IMR-90 (cell line): ENCODE results near the gene RNU6-9. TPM values are rescaled to one million over a fixed set of nuclear protein-coding genes. Genes with fewer than 3 reads are reported as not detected.

Experiments used
- ATAC-seq: fragments of 200-7000 bp; cut with Tn5 transposase; 2 replicates; pipeline ENCODE4 v1.9.1; 2020; ENCODE audit warnings: low read depth, mild to moderate bottlenecking, moderate library complexity
- BruUV-seq: library from RNA; stranded (reverse); fragments of 400-500 nt; replicated peaks from 2 replicates; lab custom pipeline; 2021; lab: Mats Ljungman, UMichigan
- CTCF ChIA-PET: fragments of 300-600 bp; formaldehyde crosslinking; extraction: SDS; loops from one replicate; lab custom pipeline; 2021; ENCODE audit warnings: antibody characterized with exemption; lab: Yijun Ruan, JAX
- POLR2A ChIA-PET: fragments of 300-600 bp; sonication (Branson Sonifier 250); formaldehyde crosslinking; loops from one replicate; lab custom pipeline; 2022; ENCODE audit warnings: antibody characterized with exemption; ENCODE audit not compliant: unreplicated experiment; lab: Charles Lee
- DNase-seq: peaks from one replicate; pipeline ENCODE4 v3.0.0; 2013
- H2AFZ ChIP-seq: replicated peaks from 2 replicates; pipeline ENCODE3; 2013; ENCODE audit warnings: low read length, mild to moderate bottlenecking; ENCODE audit not compliant: poor library complexity
- H2AK5ac ChIP-seq: 2 replicates; pipeline ENCODE4 v1.6.1; 2013; ENCODE audit warnings: low read depth, low read length, inconsistent platforms
- H2AK9ac ChIP-seq: replicated peaks from 2 replicates; pipeline ENCODE3; 2013; ENCODE audit warnings: mild to moderate bottlenecking, low read depth, low read length, moderate library complexity; ENCODE audit not compliant: poor library complexity
- H2BK120ac ChIP-seq: 2 replicates; pipeline ENCODE4 v1.6.1; 2013; ENCODE audit warnings: low read depth, low read length, inconsistent platforms
- H2BK15ac ChIP-seq: 3 replicates; pipeline ENCODE4 v1.6.1; 2013; ENCODE audit warnings: low read depth, low read length, inconsistent platforms
- H2BK20ac ChIP-seq: 2 replicates; pipeline ENCODE4 v1.6.1; 2013; ENCODE audit warnings: low read depth, mild to moderate bottlenecking, inconsistent platforms, low read length, moderate library complexity
- H2BK5ac ChIP-seq: 2 replicates; pipeline ENCODE4 v1.6.1; 2013; ENCODE audit warnings: mild to moderate bottlenecking, low read depth, low read length, inconsistent platforms; ENCODE audit not compliant: poor library complexity, severe bottlenecking
- H3K14ac ChIP-seq: replicated peaks from 2 replicates; pipeline ENCODE4 v1.6.1; 2013; ENCODE audit warnings: low read depth, low read length, inconsistent platforms
- H3K18ac ChIP-seq: 2 replicates; pipeline ENCODE4 v1.6.1; 2013; ENCODE audit warnings: low read depth, low read length, control low read depth
- H3K23ac ChIP-seq: 2 replicates; pipeline ENCODE4 v1.6.1; 2013; ENCODE audit warnings: low read depth, low read length, inconsistent platforms
- H3K27ac ChIP-seq: 2 replicates; pipeline ENCODE4 v1.5.1; 2013; ENCODE audit warnings: mild to moderate bottlenecking, control low read depth, low read length; ENCODE audit not compliant: insufficient read depth
- H3K27me3 ChIP-seq: 2 replicates; pipeline ENCODE4 v1.6.1; 2013; ENCODE audit warnings: low read length; ENCODE audit not compliant: control insufficient read depth, insufficient read depth
- H3K36me3 ChIP-seq: 2 replicates; pipeline ENCODE4 v1.6.1; 2013; ENCODE audit warnings: low read length, mixed read lengths; ENCODE audit not compliant: control insufficient read depth, insufficient read depth
- H3K4ac ChIP-seq: 2 replicates; pipeline ENCODE4 v1.6.1; 2013; ENCODE audit warnings: low read depth, low read length, inconsistent platforms
- H3K4me1 ChIP-seq: 2 replicates; pipeline ENCODE4 v1.6.1; 2013; ENCODE audit warnings: low read length, mixed read lengths; ENCODE audit not compliant: control insufficient read depth, insufficient read depth
- H3K4me2 ChIP-seq: 2 replicates; pipeline ENCODE4 v1.6.1; 2013; ENCODE audit warnings: low read depth, mild to moderate bottlenecking, control low read depth, low read length, moderate library complexity
- H3K4me3 ChIP-seq: 2 replicates; pipeline ENCODE4 v1.5.1; 2013; ENCODE audit warnings: low read depth, mild to moderate bottlenecking, control low read depth, low read length, moderate library complexity; ENCODE audit not compliant: insufficient read depth
- H3K56ac ChIP-seq: 2 replicates; pipeline ENCODE4 v1.6.1; 2013; ENCODE audit warnings: low read length, inconsistent platforms; ENCODE audit not compliant: insufficient read depth; ENCODE audit errors: extremely low read depth
- H3K79me1 ChIP-seq, 2 experiments: 2 replicates each; pipeline ENCODE4 v1.6.1; 2013; ENCODE audit warnings: low read length in 2 of 2, inconsistent platforms in 1 of 2, low read depth in 1 of 2
- H3K9ac ChIP-seq: 2 replicates; pipeline ENCODE4 v1.6.1; 2013; ENCODE audit warnings: low read depth, low read length, control low read depth
- H3K9me1 ChIP-seq: 2 replicates; pipeline ENCODE4 v1.6.1; 2013; ENCODE audit warnings: low read length, inconsistent platforms; ENCODE audit not compliant: insufficient read depth
- H3K9me3 ChIP-seq: 2 replicates; pipeline ENCODE4 v1.6.1; 2013; ENCODE audit warnings: low read length; ENCODE audit not compliant: control insufficient read depth, insufficient read depth
- H4K20me1 ChIP-seq: 2 replicates; pipeline ENCODE4 v1.6.1; 2013; ENCODE audit warnings: low read length, inconsistent platforms; ENCODE audit not compliant: insufficient read depth
- H4K5ac ChIP-seq: 2 replicates; pipeline ENCODE4 v1.6.1; 2013; ENCODE audit warnings: mild to moderate bottlenecking, low read depth, low read length, control low read depth
- H4K8ac ChIP-seq, 2 experiments: 2 replicates each; pipeline ENCODE4 v1.6.1; 2013; ENCODE audit warnings: low read depth in 2 of 2, low read length in 2 of 2, control low read depth in 1 of 2, inconsistent platforms in 1 of 2
- H4K91ac ChIP-seq: 2 replicates; pipeline ENCODE4 v1.6.1; 2013; ENCODE audit warnings: low read depth, low read length, inconsistent platforms; ENCODE audit not compliant: insufficient read depth
- CHD1 ChIP-seq: IDR thresholded peaks from 2 replicates; pipeline ENCODE4 v1.6.1; 2012; ENCODE audit warnings: low read depth, low read length, improper control_type of control experiment
- FOS ChIP-seq: fragments of 150-350 bp; IDR thresholded peaks from 2 replicates; pipeline ENCODE4 v1.6.1; 2016; ENCODE audit warnings: low read depth, low read length
- MAFK ChIP-seq: IDR thresholded peaks from 2 replicates; pipeline ENCODE4 v1.6.1; 2012; ENCODE audit warnings: low read depth, low read length, improper control_type of control experiment
- MAZ ChIP-seq: IDR thresholded peaks from 2 replicates; pipeline ENCODE4 v1.6.1; 2012; ENCODE audit warnings: low read depth, mild to moderate bottlenecking, low read length, improper control_type of control experiment, moderate library complexity, borderline replicate concordance
- MXI1 ChIP-seq: IDR thresholded peaks from 2 replicates; pipeline ENCODE4 v1.6.1; 2012; ENCODE audit warnings: low read depth, mild to moderate bottlenecking, low read length, moderate library complexity, borderline replicate concordance
- NFE2L2 ChIP-seq: fragments of 150-350 bp; IDR thresholded peaks from 2 replicates; pipeline ENCODE4 v1.6.1; 2016; ENCODE audit warnings: low read depth, mild to moderate bottlenecking, low read length
- RAD21 ChIP-seq: IDR thresholded peaks from 2 replicates; pipeline ENCODE4 v1.6.1; 2012; ENCODE audit warnings: low read length, improper control_type of control experiment
- RCOR1 ChIP-seq: IDR thresholded peaks from 2 replicates; pipeline ENCODE4 v1.6.1; 2012; ENCODE audit warnings: mild to moderate bottlenecking, low read length, improper control_type of control experiment; ENCODE audit not compliant: insufficient replicate concordance
- RFX5 ChIP-seq: IDR thresholded peaks from 2 replicates; pipeline ENCODE4 v1.8.0; 2012; ENCODE audit warnings: low read depth, mild to moderate bottlenecking, low read length, moderate library complexity
- SMC3 ChIP-seq: fragments of 150-350 bp; IDR thresholded peaks from 2 replicates; pipeline ENCODE4 v1.6.1; 2016; ENCODE audit warnings: low read depth, mild to moderate bottlenecking, antibody characterized with exemption, low read length, moderate library complexity
- USF2 ChIP-seq: fragments of 150-350 bp; IDR thresholded peaks from 2 replicates; pipeline ENCODE4 v1.6.1; 2017; ENCODE audit warnings: mild to moderate bottlenecking, antibody characterized with exemption, low read length, low read depth
- WGBS, 2 experiments: methylation state at CpG; one replicate each; pipeline versions ENCODE4 v1.1.5 to v1.1.7; 2013; ENCODE audit warnings: missing lambda C conversion rate in 2 of 2; ENCODE audit not compliant: insufficient read length in 1 of 2; ENCODE audit errors: extremely low coverage in 2 of 2; 5-methylcytosine and 5-hydroxymethylcytosine counted together
- dilution Hi-C: fragments of 300-500 bp; cut with HindIII; formaldehyde crosslinking; loops from one replicate; pipeline ENCODE4 v1.14.3; 2018; ENCODE audit warnings: low sequenced_read_pairs; ENCODE audit not compliant: unreplicated experiment
- in situ Hi-C: fragments of 300-500 bp; cut with MboI; formaldehyde crosslinking; loops from 3 replicates; pipeline ENCODE4 v1.14.3; 2019; ENCODE audit warnings: low sequenced_read_pairs, inconsistent platforms, mixed read lengths
- intact Hi-C: fragments of 100-400 bp; cut with micrococcal nuclease; formaldehyde crosslinking; loops from 2 replicates; pipeline ENCODE4 v1.10.0; 2022
- polyA plus RNA-seq, 3 experiments: library from polyadenylated mRNA; depleted of rRNA; stranded (reverse); fragments of >200 nt; gene quantifications; 2 replicates each; pipeline ENCODE4 v1.2.3, GENCODE V29; 2012; ENCODE audit warnings: low replicate concordance in 1 of 3
- total RNA-seq: library from RNA; depleted of rRNA; stranded (reverse); fragments of >200 nt; gene quantifications from 2 replicates; pipeline ENCODE4 v1.2.3, GENCODE V29; 2012

RNU6-9 gene
- total and polyA plus RNA-seq, 2 of the 4 experiments (the other 2 are of a cell fraction), result not detected

GRCh38 chr19:873084-873483 lies 20.2 kb upstream of the RNU6-9 start:
- Histone ChIP-seq H3K4me2 (no peak overlapping the region), H3K36me3 (peaks cover 39% of the 10 kb centered on the region), H3K9me1 (no peaks in the 10 kb centered on the region; the same call in 1 of the 2 replicates), H3K9me3 (no peaks in the 10 kb centered on the region), H3K4me3 (no peak overlapping the region), H2BK120ac (no peak overlapping the region), H4K91ac (no peak overlapping the region), H2AK9ac (no peak overlapping the region), H3K18ac (no peak overlapping the region), H2AK5ac (no peak overlapping the region), H3K27ac (no peak overlapping the region), H3K4ac (no peak overlapping the region), H3K79me1 (peaks cover 3 to 14% of the 10 kb centered on the region in 2 experiments; a peak in 1 of 4 replicates), H3K14ac (no peak overlapping the region), H4K8ac (no peak overlapping the region), H2BK15ac (no peak overlapping the region), H2BK20ac (no peak overlapping the region), H3K27me3 (no peaks in the 10 kb centered on the region), H3K56ac (no peak overlapping the region), H3K23ac (no peak overlapping the region), H2AFZ (no peak overlapping the region), H4K5ac (no peak overlapping the region), H3K9ac (no peak overlapping the region), H2BK5ac (no peak overlapping the region), H4K20me1 (peaks cover 20% of the 10 kb centered on the region), H3K4me1 (peaks cover 22% of the 10 kb centered on the region)
- TF ChIP-seq MAFK (no peak), USF2 (no peak), SMC3 (no peak), RCOR1 (no peak), MAZ (no peak), FOS (no peak), RAD21 (no peak), RFX5 (no peak), NFE2L2 (no peak), CHD1 (no peak), MXI1 (no peak)
- dilution Hi-C loops (no loop called here), in situ Hi-C loops (no loop called here), intact Hi-C loops (no loop called here)
- ATAC-seq (peak; percentile 11; the same call in 1 of the 2 replicates), DNase-seq (peak; percentile 31)
- ChIA-PET CTCF (no interaction called here), POLR2A (no interaction called here)
- WGBS, 2 experiments, result 89% methylated on average over 3 of the region's 13 CpGs; no CpG with 5 or more reads in 1 of the 2 experiments
- BruUV-seq, result no TSS peak
